Natural killer cell (primary cell): ENCODE measurements around the gene HTR6. TPM values are rescaled to one million over a fixed set of nuclear protein-coding genes. Genes with fewer than 3 reads are reported as not detected.
"Not testable (repeated sequence)": the region's sequence is repeated elsewhere in the genome, so short reads cannot be mapped to it uniquely, and the experiment has no call there.

Experiments
- ATAC-seq, 3 donors: fragments of 150-1000 bp in 2 of 3; fragments of 200-7000 bp in 1 of 3; cut with Tn5 transposase; 1 replicate in 1 of 3; 2 replicates in 2 of 3; pipeline ENCODE4 v1.10.0; 2021; ENCODE audit warnings: mild to moderate bottlenecking in 2 of 3, moderate library complexity in 2 of 3
- DNase-seq, 2 donors: peaks; one replicate each; pipeline versions ENCODE4 v3.0.0 to v3.0.0-alpha.2; 2013 to 2021; ENCODE audit warnings: mixed read lengths in 1 of 2
- H3K27ac ChIP-seq: one replicate; pipeline ENCODE4 v1.5.1; 2013; ENCODE audit warnings: mild to moderate bottlenecking, low read length
- H3K27me3 ChIP-seq: one replicate; pipeline ENCODE4 v1.6.1; 2013; ENCODE audit warnings: low read length; ENCODE audit not compliant: control insufficient read depth, insufficient read depth
- H3K36me3 ChIP-seq: one replicate; pipeline ENCODE4 v1.6.1; 2013; ENCODE audit warnings: low read length; ENCODE audit not compliant: control insufficient read depth, insufficient read depth
- H3K4me1 ChIP-seq: one replicate; pipeline ENCODE4 v1.6.1; 2013; ENCODE audit warnings: low read length; ENCODE audit not compliant: control insufficient read depth, insufficient read depth
- H3K4me3 ChIP-seq: one replicate; pipeline ENCODE4 v1.5.1; 2013; ENCODE audit warnings: low read length
- H3K9me3 ChIP-seq: one replicate; pipeline ENCODE4 v1.6.1; 2013; ENCODE audit warnings: low read length; ENCODE audit not compliant: control insufficient read depth, insufficient read depth
- H3K27ac Mint-ChIP-seq, 2 donors: one replicate each; pipeline ENCODE4 v1.8.0; 2022; ENCODE audit warnings: mild to moderate bottlenecking in 2 of 2, mixed read lengths in 2 of 2, moderate library complexity in 1 of 2
- H3K27me3 Mint-ChIP-seq, 2 donors: one replicate each; pipeline ENCODE4 v1.8.0; 2022; ENCODE audit warnings: low read depth in 2 of 2, mixed read lengths in 2 of 2
- H3K36me3 Mint-ChIP-seq: one replicate; pipeline ENCODE4 v1.8.0; 2022; ENCODE audit warnings: mixed read lengths
- H3K4me1 Mint-ChIP-seq, 2 donors: one replicate each; pipeline ENCODE4 v1.8.0; 2022; ENCODE audit warnings: mixed read lengths in 2 of 2
- H3K4me3 Mint-ChIP-seq: one replicate; pipeline ENCODE4 v1.8.0; 2022; ENCODE audit warnings: mild to moderate bottlenecking, moderate library complexity, mixed read lengths
- H3K9me3 Mint-ChIP-seq, 2 donors: one replicate each; pipeline ENCODE4 v1.8.0; 2022; ENCODE audit warnings: mixed read lengths in 2 of 2
- WGBS: methylation state at CpG from one replicate; pipeline ENCODE4 v1.1.7; 2013; ENCODE audit warnings: missing lambda C conversion rate; ENCODE audit not compliant: insufficient coverage; 5-methylcytosine and 5-hydroxymethylcytosine counted together
- intact Hi-C: fragments of 100-400 bp; cut with micrococcal nuclease; formaldehyde crosslinking; loops from one replicate; pipeline ENCODE4 v1.14.2; 2022
- total RNA-seq, 4 donors: library from RNA; stranded (reverse); fragments of 120-200 nt in 1 of 4; gene quantifications; one replicate each; pipeline versions ENCODE4 v1.2.3 to v1.2.4, GENCODE V29; 2013 to 2022
- TF ChIP-seq, protein P1 (sequence below): fragments of 200-600 bp; IDR thresholded peaks from one replicate; pipeline ENCODE4 v1.8.0; 2022; ENCODE audit warnings: antibody characterized with exemption

The HTR6 gene
- total RNA-seq, 3 donors from 2014 or later (not counting 1 experiment from before 2014, with no cell fraction given) = 0.18 TPM; not detected in 2

DNA sequence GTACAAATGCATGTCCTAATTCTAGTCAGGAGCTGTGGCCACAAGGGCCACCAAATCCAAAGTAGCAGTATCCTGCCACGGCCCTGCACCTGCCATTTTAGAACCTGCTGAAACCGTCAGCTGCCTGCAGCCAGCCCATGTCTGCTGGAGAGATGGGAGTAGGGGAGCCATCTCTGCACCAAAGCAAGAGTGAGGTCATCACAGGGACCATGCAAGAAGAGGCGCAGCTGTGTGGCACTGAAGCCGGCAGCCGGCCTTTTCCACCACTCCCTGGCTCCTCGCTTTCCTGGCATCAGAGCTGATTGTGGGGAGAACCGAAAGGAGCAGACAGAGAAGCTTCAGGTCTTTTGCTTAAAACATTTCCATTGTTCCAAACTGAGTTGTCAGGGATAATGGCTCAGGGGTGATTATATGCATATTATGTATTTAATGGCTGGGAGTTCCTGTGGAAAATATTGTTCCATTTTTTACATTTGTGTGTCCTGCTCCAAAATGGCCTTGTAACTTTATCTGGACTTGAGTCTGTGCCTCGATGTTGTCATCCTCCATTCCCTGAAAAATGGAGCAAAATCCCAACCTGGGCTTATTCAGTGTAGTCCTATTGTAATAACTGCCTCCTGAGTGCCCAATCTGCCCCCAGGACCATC, 39.3 kb upstream of the HTR6 start:
- Mint-ChIP-seq H3K4me3 (no peak overlapping the region), H3K9me3 (no peaks in the 10 kb centered on the region), H3K27ac (no peak overlapping the region), H3K4me1 (peaks cover 0 to 15% of the 10 kb centered on the region in 2 donors), H3K27me3 (no peaks in the 10 kb centered on the region), H3K36me3 (peaks cover 6% of the 10 kb centered on the region)
- WGBS = 95% methylated on average over 8 of the region's 8 CpGs
- no peak for ATAC-seq
- Histone ChIP-seq H3K36me3 (peaks cover 26% of the 10 kb centered on the region), H3K4me1 (no peaks in the 10 kb centered on the region), H3K9me3 (no peaks in the 10 kb centered on the region), H3K27me3 (no peaks in the 10 kb centered on the region), H3K27ac (no peak overlapping the region), H3K4me3 (no peak overlapping the region)
- TF ChIP-seq, protein P1, sequence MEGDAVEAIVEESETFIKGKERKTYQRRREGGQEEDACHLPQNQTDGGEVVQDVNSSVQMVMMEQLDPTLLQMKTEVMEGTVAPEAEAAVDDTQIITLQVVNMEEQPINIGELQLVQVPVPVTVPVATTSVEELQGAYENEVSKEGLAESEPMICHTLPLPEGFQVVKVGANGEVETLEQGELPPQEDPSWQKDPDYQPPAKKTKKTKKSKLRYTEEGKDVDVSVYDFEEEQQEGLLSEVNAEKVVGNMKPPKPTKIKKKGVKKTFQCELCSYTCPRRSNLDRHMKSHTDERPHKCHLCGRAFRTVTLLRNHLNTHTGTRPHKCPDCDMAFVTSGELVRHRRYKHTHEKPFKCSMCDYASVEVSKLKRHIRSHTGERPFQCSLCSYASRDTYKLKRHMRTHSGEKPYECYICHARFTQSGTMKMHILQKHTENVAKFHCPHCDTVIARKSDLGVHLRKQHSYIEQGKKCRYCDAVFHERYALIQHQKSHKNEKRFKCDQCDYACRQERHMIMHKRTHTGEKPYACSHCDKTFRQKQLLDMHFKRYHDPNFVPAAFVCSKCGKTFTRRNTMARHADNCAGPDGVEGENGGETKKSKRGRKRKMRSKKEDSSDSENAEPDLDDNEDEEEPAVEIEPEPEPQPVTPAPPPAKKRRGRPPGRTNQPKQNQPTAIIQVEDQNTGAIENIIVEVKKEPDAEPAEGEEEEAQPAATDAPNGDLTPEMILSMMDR = no peak
- intact Hi-C loops = no loop called here
- no peak for DNase-seq

DNA sequence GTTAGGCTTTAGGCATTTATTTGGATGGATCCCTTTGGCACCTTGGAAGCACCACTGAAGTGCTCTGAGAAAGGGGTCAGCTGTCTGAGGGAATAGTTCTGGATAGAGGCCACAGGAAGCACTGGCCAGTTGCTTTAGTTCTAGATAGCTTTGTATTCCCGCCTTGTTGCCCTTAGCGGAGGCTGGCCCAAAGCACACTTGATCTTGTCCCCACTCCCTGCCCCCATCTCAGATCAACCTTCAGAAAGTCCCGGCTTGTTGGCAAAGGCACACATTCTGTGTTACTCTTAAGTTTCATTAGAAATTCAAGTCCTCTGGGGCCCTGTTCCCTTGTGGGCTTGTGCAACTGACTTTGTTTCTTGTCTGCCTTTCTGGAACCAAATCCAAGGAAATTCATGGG, 35.8 kb upstream of the HTR6 start:
- TF ChIP-seq, protein P1 = no peak
- Mint-ChIP-seq H3K9me3 (no peaks in the 10 kb centered on the region), H3K27me3 (no peaks in the 10 kb centered on the region), H3K36me3 (peaks cover 6% of the 10 kb centered on the region), H3K4me1 (peaks cover 0 to 8% of the 10 kb centered on the region in 2 donors), H3K4me3 (no peak overlapping the region), H3K27ac (no peak overlapping the region)
- ATAC-seq (no peak), DNase-seq (no peak)
- Histone ChIP-seq H3K36me3 (peaks cover 22% of the 10 kb centered on the region), H3K27me3 (no peaks in the 10 kb centered on the region), H3K27ac (no peak overlapping the region), H3K4me3 (no peak overlapping the region), H3K4me1 (no peaks in the 10 kb centered on the region), H3K9me3 (no peaks in the 10 kb centered on the region)
- WGBS = 97% methylated on average over 3 of the region's 3 CpGs
- intact Hi-C loops = no loop called here

DNA sequence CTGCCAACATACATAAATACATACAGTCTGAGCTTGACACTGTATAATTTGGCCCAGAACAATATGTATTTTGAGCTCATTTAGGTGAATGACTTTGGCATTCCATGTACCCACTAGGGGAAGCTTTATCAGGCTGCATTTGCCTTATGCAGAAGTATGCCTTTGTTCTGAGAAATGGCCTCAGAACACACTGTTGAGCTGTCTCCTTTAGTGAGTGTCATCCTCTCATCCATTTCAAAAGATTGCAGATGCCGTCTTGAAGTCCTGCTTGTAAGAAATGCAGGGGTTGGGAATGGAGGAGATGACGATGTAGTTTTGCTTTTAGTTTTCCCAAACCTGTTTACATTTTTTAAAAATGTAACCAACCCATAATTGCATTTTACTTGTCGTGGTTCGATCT, 35.3 kb upstream of the HTR6 start:
- Mint-ChIP-seq H3K27ac (no peak overlapping the region), H3K36me3 (peaks cover 6% of the 10 kb centered on the region), H3K4me3 (no peak overlapping the region), H3K27me3 (no peaks in the 10 kb centered on the region), H3K9me3 (no peaks in the 10 kb centered on the region), H3K4me1 (peaks cover 0 to 8% of the 10 kb centered on the region in 2 donors)
- TF ChIP-seq, protein P1 = no peak
- no peaks in the 10 kb centered on the region for H3K9me3 ChIP-seq
- H3K27ac ChIP-seq = no peak overlapping the region
- peaks cover 21% of the 10 kb centered on the region for H3K36me3 ChIP-seq
- H3K4me3 ChIP-seq = no peak overlapping the region
- no peaks in the 10 kb centered on the region for H3K4me1 ChIP-seq
- ATAC-seq (no peak), DNase-seq (no peak)
- intact Hi-C loops = no loop called here
- H3K27me3 ChIP-seq = no peaks in the 10 kb centered on the region
- 98% methylated on average over 2 of the region's 4 CpGs for WGBS

DNA sequence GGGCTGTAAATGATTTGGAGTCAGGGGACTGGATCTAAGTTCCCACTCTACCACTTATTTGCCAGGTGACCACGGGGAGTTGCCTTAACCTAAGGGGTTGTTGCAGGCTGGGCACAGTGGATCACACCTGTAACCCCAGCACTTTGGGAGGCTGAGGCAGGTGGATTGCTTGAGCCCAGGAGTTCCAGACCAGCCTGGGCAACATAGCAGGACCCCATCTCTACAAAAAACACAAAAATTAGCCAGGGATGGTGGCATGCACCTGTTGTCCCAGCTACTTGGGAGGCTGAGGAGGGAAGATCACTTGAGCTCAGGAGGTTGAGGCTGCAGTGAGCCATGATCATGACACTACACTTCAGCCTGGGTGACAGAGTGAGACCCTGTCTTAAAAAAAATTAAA, 34.5 kb upstream of the HTR6 start:
- H3K36me3 Mint-ChIP-seq, H3K27me3 Mint-ChIP-seq, H3K4me1 Mint-ChIP-seq, DNase-seq, H3K4me3 Mint-ChIP-seq, H3K4me1 ChIP-seq, intact Hi-C loops, H3K9me3 Mint-ChIP-seq, H3K27ac Mint-ChIP-seq, H3K27me3 ChIP-seq, H3K9me3 ChIP-seq, H3K27ac ChIP-seq, ATAC-seq, H3K4me3 ChIP-seq: not testable (repeated sequence)
- H3K36me3 ChIP-seq = peaks cover 13% of the 10 kb centered on the region
- 100% methylated on average over 1 of the region's 1 CpG for WGBS
